ENCODE results near the gene SPECC1. TPM values are rescaled to one million over a fixed set of nuclear protein-coding genes. Genes with fewer than 3 reads are reported as not detected.

Gene SPECC1
- total RNA-seq, 1 donor from 2014 or later: 93.1 TPM

DNA sequence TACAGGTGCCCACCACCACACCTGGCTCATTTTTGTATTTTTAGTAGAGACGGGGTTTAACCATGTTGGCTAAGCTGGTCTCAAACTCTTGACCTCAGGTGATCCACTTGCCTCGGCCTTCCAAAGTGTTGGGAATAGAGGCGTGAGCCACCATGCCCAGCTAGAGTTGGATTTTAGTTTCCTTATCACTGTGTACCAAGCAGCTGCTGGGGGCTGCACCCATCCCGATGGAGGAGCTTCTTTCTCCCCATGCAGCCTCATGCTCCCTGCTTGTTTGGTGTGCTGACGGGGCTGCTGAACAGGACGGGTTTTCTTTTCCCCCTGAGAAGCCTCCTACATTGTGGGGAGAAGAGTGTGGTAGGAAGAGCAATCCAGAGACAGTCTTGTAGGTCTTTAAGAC, 285.0 kb downstream of the SPECC1 start:
- no peaks in the 10 kb centered on the region for H3F3A ChIP-seq (ENCODE audit: low read depth)
- no peak overlapping the region for H3K4me2 ChIP-seq
- H3K79me2 ChIP-seq (ENCODE audit: low read depth): no peaks in the 10 kb centered on the region
- H3K36me3 Mint-ChIP-seq: peaks cover 26% of the 10 kb centered on the region
- no peaks in the 10 kb centered on the region for H3K27me3 ChIP-seq
- H4K20me1 ChIP-seq (ENCODE audit: low read depth): no peaks in the 10 kb centered on the region
- no peak overlapping the region for H3K27ac ChIP-seq
- DNase-seq (ENCODE audit: low spot score): no peak
- H3K4me1 Mint-ChIP-seq: peaks cover 10% of the 10 kb centered on the region
- H3K4me1 ChIP-seq: no peaks in the 10 kb centered on the region
- no peak overlapping the region for H3K9ac ChIP-seq
- H3K9me3 Mint-ChIP-seq: peaks cover 19% of the 10 kb centered on the region
- H2AFZ ChIP-seq (replicated peaks): no peak overlapping the region
- no peaks in the 10 kb centered on the region for H3K36me3 ChIP-seq
- H3K9me3 ChIP-seq (ENCODE audit: low read depth): no peaks in the 10 kb centered on the region
- peak overlapping the region; percentile 3 for H3K4me3 Mint-ChIP-seq
- H3K4me3 ChIP-seq: no peak overlapping the region
- no peak overlapping the region for H3K27ac Mint-ChIP-seq
- peaks cover 2% of the 10 kb centered on the region for H3K27me3 Mint-ChIP-seq (ENCODE audit: insufficient read depth, low read depth)
- TF ChIP-seq EZH2phosphoT487 (IDR thresholded peaks at IDR 0.05): no peak
- no peak for TF ChIP-seq EZH2 (IDR thresholded peaks at IDR 0.05)
- no peak for TF ChIP-seq CTCF (IDR thresholded peaks at IDR 0.05)

DNA sequence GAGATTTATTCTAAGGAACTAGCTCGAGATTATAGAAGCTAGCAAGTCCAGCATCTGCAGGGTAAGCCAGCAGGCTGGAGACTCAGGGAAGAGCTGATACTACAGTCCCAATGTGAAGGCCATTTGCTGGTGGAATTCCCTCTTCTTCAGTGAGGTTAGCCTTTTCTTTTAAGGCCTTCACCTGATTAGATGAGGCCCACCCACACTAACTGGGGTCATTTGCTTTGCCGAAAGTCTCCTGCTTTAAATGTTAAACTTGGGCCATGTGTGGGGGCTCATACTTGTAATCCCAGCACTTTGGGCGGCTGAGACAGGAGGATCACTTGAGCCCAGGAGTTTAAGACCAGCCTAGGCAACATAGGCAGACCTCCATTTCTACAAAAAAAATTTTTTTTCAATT, 289.9 kb downstream of the SPECC1 start:
- DNase-seq (ENCODE audit: low spot score): no peak
- no peaks in the 10 kb centered on the region for H3K4me1 ChIP-seq
- Mint-ChIP-seq H3K4me1 (peaks cover 22% of the 10 kb centered on the region), H3K27me3 (ENCODE audit: insufficient read depth, low read depth) (no peaks in the 10 kb centered on the region), H3K4me3 (no peak overlapping the region), H3K9me3 (peaks cover 15% of the 10 kb centered on the region), H3K36me3 (peaks cover 22% of the 10 kb centered on the region), H3K27ac (no peak overlapping the region)
- H3K27ac ChIP-seq: no peak overlapping the region
- no peaks in the 10 kb centered on the region for H3K36me3 ChIP-seq
- H3F3A ChIP-seq (ENCODE audit: low read depth): no peaks in the 10 kb centered on the region
- H3K9ac ChIP-seq: no peak overlapping the region
- H3K9me3 ChIP-seq (ENCODE audit: low read depth): no peaks in the 10 kb centered on the region
- TF ChIP-seq EZH2 (IDR thresholded peaks at IDR 0.05): no peak
- TF ChIP-seq EZH2phosphoT487 (IDR thresholded peaks at IDR 0.05): no peak
- no peak for TF ChIP-seq CTCF (IDR thresholded peaks at IDR 0.05)
- H4K20me1 ChIP-seq (ENCODE audit: low read depth): no peaks in the 10 kb centered on the region
- H3K4me2 ChIP-seq: no peak overlapping the region
- no peak overlapping the region for H3K4me3 ChIP-seq
- no peaks in the 10 kb centered on the region for H3K27me3 ChIP-seq
- H3K79me2 ChIP-seq (ENCODE audit: low read depth): no peaks in the 10 kb centered on the region
- H2AFZ ChIP-seq (replicated peaks): no peak overlapping the region

- Mint-ChIP-seq H3K4me1 (peaks cover 22% of the 10 kb centered on the region), H3K27me3 (ENCODE audit: insufficient read depth, low read depth) (no peaks in the 10 kb centered on the region), H3K9me3 (peaks cover 15% of the 10 kb centered on the region), H3K27ac (peak overlapping the region; percentile 76), H3K4me3 (no peak overlapping the region), H3K36me3 (peaks cover 27% of the 10 kb centered on the region)
- Histone ChIP-seq H3K4me3 (no peak overlapping the region), H3K9me3 (ENCODE audit: low read depth) (no peaks in the 10 kb centered on the region), H3K36me3 (no peaks in the 10 kb centered on the region), H3K9ac (no peak overlapping the region), H3K4me1 (no peaks in the 10 kb centered on the region), H2AFZ (replicated peaks) (no peak overlapping the region), H3K27me3 (no peaks in the 10 kb centered on the region), H3F3A (ENCODE audit: low read depth) (no peaks in the 10 kb centered on the region), H3K27ac (no peak overlapping the region), H3K79me2 (ENCODE audit: low read depth) (no peaks in the 10 kb centered on the region), H4K20me1 (ENCODE audit: low read depth) (no peaks in the 10 kb centered on the region), H3K4me2 (no peak overlapping the region)
- no peak for TF ChIP-seq EZH2 (IDR thresholded peaks at IDR 0.05)
- TF ChIP-seq EZH2phosphoT487 (IDR thresholded peaks at IDR 0.05): no peak
- no peak for TF ChIP-seq CTCF (IDR thresholded peaks at IDR 0.05)
- DNase-seq (ENCODE audit: low spot score): no peak
Measured at GRCh38 chr17:20300436-20300934, 291.3 kb downstream of the SPECC1 start.
